ENCODE results near the gene HDGFL2. TPM values are rescaled to one million over a fixed set of nuclear protein-coding genes. Genes with fewer than 3 reads are reported as not detected.

The HDGFL2 gene
- polyA plus RNA-seq, 3 donors from 2014 or later: 7.3 to 32.5 (median 16.1) TPM

DNA sequence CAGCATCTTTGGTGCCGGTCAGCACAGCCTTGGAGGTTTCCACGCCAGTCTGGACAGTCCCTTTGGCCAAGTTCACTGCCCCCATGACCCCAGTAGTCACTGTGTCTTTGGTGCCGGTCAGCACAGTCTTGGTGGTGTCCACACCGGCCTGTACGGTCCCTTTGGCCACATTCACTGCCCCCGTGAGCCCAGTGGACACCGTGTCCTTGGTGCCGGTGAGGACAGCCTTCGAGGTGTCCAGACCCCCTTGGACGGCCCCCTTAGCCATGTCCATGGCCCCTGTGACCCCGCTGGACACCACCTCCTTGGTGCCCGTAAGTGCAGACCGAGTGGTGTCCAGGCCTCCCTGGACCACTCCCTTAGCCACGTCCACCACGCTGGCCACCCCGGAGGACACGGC lies 41.2 kb downstream of the HDGFL2 start:
- no peaks in the 10 kb centered on the region for H3K9me3 Mint-ChIP-seq
- H3K4me3 Mint-ChIP-seq: no peak overlapping the region
- H3K27me3 Mint-ChIP-seq (ENCODE audit: low read depth in 3 of 3): no peaks in the 10 kb centered on the region
- DNase-seq: no peak
- H3K36me3 Mint-ChIP-seq: no peaks in the 10 kb centered on the region
- H3K4me1 Mint-ChIP-seq: no peaks in the 10 kb centered on the region
- H3K27ac Mint-ChIP-seq: no peak overlapping the region

DNA sequence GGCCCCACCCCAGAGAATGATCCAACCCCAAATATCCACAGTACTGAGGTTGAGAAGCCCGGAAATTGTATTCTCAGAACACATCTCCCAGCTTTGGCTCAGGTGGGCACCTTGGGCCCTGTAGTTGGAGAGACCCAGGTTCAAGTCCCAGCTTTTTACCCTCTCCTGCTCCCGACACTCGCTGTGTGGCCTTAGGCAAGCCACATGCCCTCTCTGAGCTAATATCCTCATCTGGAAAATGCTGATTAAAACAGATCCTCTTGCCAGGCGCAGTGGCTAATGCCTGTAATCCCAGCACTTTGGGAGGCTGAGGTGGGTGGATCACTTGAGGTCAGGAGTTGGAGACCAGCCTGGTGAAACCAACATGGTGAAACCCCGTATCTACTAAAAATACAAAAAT lies 43.6 kb downstream of the HDGFL2 start:
- no peaks in the 10 kb centered on the region for H3K4me1 Mint-ChIP-seq
- no peaks in the 10 kb centered on the region for H3K9me3 Mint-ChIP-seq
- no peak for DNase-seq
- no peak overlapping the region for H3K4me3 Mint-ChIP-seq
- H3K27ac Mint-ChIP-seq: no peak overlapping the region
- H3K27me3 Mint-ChIP-seq (ENCODE audit: low read depth in 3 of 3): peaks cover 0 to 4% (median 2%) of the 10 kb centered on the region in 3 donors
- H3K36me3 Mint-ChIP-seq: no peaks in the 10 kb centered on the region

DNA sequence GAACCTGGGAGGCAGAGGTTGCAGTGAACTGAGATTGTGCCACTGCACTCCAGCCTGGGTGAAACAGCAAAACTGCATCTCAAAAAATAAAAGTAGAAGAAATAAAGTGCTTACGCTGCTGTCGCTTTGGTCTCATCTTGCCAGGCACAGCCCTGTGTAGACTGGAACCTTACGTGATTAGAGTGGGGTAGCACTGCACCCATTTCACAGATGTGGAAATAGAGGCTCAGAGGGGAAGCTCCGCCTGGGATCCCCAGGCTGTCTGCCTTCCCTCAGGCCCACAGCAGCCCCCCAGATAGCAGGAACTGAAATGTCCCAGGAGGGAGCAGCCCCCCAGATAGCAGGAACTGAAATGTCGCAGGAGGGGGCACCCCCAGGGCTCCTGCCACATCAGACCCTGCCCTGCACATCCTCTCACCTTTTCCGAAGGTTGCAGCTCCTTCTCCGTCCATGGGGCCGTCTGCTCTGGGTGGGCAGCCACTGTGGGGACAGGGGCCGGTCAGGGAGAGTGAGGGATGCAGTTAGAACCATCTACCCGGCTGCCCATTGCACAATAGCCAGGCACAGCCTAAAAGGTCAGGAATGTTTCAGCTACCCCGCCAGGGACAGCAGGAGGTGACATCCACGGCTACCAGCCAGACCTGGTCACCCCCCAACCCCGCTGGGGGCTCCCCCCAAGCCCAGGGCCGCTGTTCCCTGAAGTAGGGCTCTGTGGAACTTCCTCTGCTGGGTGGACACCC lies 44.3 kb downstream of the HDGFL2 start:
- no peak for DNase-seq
- H3K4me3 Mint-ChIP-seq: no peak overlapping the region

DNA sequence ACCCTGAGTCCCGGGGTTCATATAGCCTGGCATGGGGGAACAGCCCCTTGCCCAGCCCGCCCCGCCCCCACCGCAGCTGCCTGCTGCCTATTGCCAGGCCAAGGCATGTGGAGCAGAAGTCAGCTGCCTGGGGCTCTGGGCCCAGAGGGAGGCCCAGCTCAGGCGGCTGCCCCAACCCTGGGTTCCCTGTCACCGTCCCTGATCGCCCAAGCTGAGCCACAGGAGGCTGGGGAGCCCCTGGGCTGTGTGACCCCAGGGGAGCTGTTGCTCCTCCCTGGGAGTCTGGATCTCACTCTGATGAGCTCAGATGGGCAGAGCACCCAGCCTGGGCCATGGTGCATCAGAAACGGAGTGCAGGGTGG lies 44.8 kb downstream of the HDGFL2 start:
- Mint-ChIP-seq H3K4me3 (no peak overlapping the region), H3K27ac (no peak overlapping the region), H3K27me3 (ENCODE audit: low read depth in 3 of 3) (peaks cover 0 to 4% (median 2%) of the 10 kb centered on the region in 3 donors), H3K36me3 (no peaks in the 10 kb centered on the region), H3K4me1 (no peaks in the 10 kb centered on the region), H3K9me3 (no peaks in the 10 kb centered on the region)
- DNase-seq: no peak

More for the DNA sequence above, 44.3 kb downstream of the HDGFL2 start:
- Mint-ChIP-seq H3K9me3 (no peaks in the 10 kb centered on the region), H3K27me3 (ENCODE audit: low read depth in 3 of 3) (peaks cover 0 to 4% (median 2%) of the 10 kb centered on the region in 3 donors), H3K27ac (no peak overlapping the region), H3K4me1 (no peaks in the 10 kb centered on the region), H3K36me3 (no peaks in the 10 kb centered on the region)

DNA sequence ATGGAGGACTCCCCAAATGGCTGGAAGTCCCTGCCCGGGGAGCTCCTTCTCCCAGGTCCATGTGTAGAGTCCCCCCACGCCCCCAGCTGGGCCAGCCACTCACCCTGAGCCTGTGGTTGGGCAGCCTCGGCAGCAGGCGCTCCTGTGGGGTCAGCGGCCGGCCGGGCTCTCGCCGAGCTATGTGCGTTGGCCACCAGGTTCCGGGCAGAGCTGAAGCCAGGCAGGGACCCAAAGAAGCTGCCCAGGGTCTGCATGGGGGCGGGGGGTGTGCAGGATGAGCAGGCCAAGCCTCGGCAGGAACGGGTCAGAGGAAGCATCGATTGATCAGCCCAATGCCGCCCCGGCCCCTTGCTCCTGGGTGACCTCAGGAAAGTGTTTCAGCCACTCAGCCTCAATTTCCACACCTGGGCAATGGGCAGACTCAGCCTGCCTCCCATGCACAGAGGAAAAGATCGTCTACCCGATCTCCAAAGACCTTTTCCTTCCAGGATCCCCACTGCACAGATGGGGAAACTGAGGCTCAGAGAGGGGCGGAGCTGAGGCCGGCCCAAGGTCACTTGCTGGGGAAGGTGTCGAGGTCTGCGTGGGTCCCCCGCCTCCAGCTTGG lies 45.5 kb downstream of the HDGFL2 start:
- no peak for DNase-seq
- H3K27me3 Mint-ChIP-seq (ENCODE audit: low read depth in 3 of 3): peaks cover 0 to 4% (median 2%) of the 10 kb centered on the region in 3 donors
- H3K27ac Mint-ChIP-seq: no peak overlapping the region
- H3K9me3 Mint-ChIP-seq: no peaks in the 10 kb centered on the region
- no peaks in the 10 kb centered on the region for H3K36me3 Mint-ChIP-seq
- H3K4me3 Mint-ChIP-seq: no peak overlapping the region
- no peaks in the 10 kb centered on the region for H3K4me1 Mint-ChIP-seq

DNA sequence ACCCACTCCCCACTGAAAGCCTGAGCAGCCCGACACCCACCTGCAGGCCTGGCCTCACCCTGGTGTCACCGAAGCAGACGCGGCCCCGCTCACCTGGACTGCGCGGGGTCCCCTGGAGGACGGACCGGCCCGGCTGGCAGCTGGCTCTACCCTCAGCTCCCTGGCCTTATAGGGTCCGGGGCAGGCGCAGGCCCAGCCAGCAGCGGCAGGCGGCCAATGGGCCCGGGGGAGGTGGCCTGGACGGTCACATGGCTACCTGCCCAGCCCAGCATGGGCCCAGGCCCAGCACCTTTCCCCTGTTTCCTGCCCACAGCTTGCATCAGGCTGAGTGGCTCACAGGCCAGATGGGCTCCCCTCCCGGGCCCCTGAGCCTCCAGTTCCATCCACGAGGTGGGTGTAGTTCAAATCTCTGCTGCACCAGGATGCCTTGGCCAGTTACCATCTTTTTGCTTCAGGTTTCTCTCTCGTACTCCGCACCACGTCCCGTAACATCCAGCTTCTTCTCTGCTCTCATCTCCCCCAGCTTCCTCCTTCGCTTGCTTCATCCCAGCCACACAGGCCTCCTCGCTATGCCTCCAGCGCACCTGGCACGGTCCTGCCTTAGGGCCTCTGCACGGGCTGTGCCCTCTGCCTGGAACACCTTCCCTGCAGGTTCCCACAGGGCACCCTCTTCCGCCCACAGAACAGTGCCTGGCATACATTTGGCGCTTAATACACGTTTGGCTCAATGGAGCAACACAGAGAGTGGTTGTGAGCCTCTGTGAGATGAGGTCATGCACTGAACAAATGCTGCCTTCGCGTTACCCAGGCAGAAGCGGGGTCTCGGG lies 46.5 kb downstream of the HDGFL2 start, which contains the start of gene PLIN4:
PLIN4 (minus strand) TSS at position 142 of the 827 bp plus-strand sequence. CDS start 214 bp downstream, outside the sequence.
- Mint-ChIP-seq H3K4me3 (no peak within 1 kb of the TSS), H3K9me3 (no peaks in the 10 kb centered on the region), H3K36me3 (no peaks in the 10 kb centered on the region), H3K27ac (no peak within 1 kb of the TSS), H3K4me1 (no peaks in the 10 kb centered on the region), H3K27me3 (ENCODE audit: low read depth in 3 of 3) (peaks cover 0 to 4% (median 2%) of the 10 kb centered on the region in 3 donors)
- DNase-seq: no peak

DNA sequence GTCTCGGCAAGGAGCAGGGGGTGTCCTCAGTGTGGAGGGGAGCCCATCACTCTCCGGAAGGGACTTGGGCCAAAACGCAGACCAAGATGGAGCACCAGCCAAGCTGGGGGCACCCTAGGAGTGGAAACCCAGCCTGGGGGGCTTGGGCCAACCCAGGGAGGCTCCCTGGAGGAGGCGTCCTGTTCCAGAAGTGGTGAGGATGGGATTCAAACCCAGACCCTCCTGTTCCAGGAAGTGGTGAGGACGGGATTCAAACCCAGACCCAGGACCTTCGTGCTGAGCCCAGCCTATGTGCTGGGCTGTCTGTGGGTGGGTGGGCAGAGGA lies 47.0 kb downstream of the HDGFL2 start:
- Mint-ChIP-seq H3K27me3 (ENCODE audit: low read depth in 3 of 3) (peaks cover 2 to 4% (median 2%) of the 10 kb centered on the region in 3 donors), H3K9me3 (no peaks in the 10 kb centered on the region), H3K4me3 (no peak overlapping the region), H3K36me3 (no peaks in the 10 kb centered on the region), H3K27ac (no peak overlapping the region), H3K4me1 (no peaks in the 10 kb centered on the region)
- DNase-seq: no peak

DNA sequence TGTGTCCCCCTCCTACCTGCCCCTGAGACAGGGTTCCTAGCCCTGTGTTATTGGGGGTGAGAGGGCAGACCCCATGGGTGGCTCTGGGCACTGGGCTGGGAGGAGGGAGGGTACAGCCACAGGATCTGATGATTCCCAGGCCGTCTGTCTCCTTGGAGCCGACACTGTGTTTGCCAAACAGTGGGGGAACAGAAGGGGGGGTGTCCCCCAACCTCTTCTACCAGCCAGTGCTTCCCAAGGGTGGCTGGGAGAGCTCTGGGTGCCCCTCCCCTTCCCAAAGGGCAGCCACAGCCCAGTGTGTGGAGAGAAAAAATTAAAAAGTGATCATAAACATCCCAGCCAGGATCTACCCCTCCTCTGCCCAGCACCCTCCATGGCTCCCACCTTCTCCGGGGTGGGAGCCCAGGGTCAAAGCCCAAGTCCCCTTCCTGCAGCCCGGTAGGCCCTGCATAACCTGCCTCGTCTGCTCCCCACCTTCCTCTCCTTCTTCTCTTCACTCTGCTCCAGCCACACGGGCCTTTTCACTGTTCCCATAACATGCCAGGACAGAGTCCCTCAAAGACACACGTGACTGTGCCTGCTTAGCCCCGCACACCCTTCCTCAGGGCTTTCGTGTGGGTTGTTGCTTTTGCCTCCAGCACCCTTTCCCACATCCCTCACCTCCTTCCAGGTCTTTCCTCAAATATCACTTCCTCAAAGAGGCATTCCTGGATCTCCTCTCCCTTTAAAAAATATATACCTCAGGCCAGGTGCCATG lies 47.6 kb downstream of the HDGFL2 start:
- Mint-ChIP-seq H3K9me3 (no peaks in the 10 kb centered on the region), H3K4me1 (no peaks in the 10 kb centered on the region), H3K36me3 (no peaks in the 10 kb centered on the region), H3K27me3 (ENCODE audit: low read depth in 3 of 3) (peaks cover 2 to 4% (median 2%) of the 10 kb centered on the region in 3 donors), H3K4me3 (no peak overlapping the region), H3K27ac (no peak overlapping the region)
- DNase-seq: no peak

DNA sequence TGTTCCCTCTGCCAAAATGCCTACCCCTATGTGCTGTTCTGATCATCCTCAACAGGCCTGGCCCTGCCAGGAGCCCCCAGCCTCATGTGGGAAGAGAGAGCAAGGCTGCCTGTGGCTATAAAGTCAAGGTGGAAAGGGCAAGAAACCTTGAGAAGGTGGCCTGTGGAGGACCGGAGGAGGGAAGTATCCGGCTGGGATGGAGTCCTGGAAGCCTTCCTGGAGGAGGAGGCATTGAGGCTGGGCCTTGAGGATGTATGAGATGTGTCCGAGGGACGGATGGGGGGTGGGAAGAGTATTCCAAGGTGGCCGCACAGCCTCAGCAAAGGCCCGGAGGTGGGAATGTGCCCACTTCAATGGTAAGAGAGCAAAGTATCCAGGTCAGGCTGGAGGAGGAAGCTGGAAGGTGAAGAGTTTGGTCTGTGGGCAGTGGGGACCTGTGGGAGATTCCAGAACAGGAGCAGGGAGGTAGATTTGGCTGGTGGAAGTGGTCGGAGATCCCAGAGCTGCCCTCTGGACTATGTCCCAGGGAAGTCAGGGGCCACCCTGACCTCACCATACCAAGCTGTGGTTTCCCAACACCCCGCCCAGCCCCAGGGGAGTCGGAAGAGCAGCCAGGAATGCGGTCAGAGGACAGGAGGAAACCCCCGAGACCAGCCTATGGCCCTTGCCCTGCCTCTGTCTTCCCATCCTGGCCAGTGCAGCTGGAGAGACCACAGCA lies 49.2 kb downstream of the HDGFL2 start:
- H3K4me3 Mint-ChIP-seq: no peak overlapping the region
- no peaks in the 10 kb centered on the region for H3K9me3 Mint-ChIP-seq
- no peak for DNase-seq
- no peaks in the 10 kb centered on the region for H3K4me1 Mint-ChIP-seq
- peak overlapping the region in 1 of 6 donors; percentile 71 for H3K27ac Mint-ChIP-seq
- H3K27me3 Mint-ChIP-seq (ENCODE audit: low read depth in 3 of 3): peaks cover 2 to 5% (median 4%) of the 10 kb centered on the region in 3 donors
- no peaks in the 10 kb centered on the region for H3K36me3 Mint-ChIP-seq

DNA sequence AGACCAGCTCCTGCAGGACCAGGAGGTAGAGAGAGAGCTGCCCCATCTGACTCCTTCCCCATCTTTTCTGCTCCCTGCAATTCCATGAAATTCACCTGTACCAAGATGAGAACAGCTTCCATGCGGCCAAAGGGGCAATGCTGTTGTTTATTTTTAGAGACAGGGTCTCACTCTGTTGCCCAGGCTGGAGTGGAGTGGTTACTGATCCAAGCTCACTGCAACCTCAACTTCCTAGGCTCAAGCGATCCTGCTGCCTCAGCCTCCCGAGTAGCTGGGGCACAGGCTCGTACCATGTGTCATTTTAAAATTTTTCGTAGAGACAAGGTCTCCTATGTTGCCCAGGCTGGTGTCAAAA lies 49.8 kb downstream of the HDGFL2 start:
- Mint-ChIP-seq H3K27me3 (ENCODE audit: low read depth in 3 of 3) (peaks cover 2 to 5% (median 4%) of the 10 kb centered on the region in 3 donors), H3K9me3 (no peaks in the 10 kb centered on the region), H3K4me1 (no peaks in the 10 kb centered on the region), H3K4me3 (no peak overlapping the region), H3K27ac (no peak overlapping the region), H3K36me3 (no peaks in the 10 kb centered on the region)
- DNase-seq: no peak

DNA sequence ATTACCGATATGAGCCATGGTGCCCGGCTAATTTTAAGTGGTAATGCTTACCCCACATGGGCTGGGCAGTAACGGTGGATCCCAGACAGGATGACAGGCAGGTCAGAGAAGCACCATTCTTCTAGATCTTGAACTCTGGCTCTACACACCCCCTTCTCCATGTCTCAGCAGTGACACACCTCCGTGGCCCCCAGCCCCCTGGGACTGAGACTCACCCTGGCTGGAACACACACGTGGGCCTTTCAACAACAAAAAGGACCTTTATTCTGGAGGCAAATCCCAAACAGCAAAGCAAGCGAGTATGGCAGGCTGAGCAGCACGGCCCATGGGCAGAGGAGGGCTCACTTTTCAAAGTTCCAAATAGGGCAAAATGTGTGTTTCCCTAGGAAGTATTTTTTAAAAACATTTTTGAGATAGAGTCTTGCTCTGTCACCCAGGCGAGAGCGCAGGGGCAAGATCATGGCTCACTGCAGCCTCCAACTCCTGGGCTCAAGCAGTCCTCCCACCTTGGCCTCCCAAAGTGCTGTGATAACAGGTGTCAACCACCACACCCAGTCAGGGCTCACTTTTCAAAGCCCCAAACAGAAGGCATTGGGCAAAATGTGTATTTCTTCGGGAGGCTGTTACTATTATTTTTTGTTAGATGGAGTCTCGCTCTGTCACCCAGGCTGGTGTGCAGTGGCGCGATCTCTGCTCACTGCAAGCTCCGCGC lies 50.4 kb downstream of the HDGFL2 start:
- DNase-seq: no peak
- H3K36me3 Mint-ChIP-seq: no peaks in the 10 kb centered on the region
- no peak overlapping the region for H3K4me3 Mint-ChIP-seq
- H3K27me3 Mint-ChIP-seq (ENCODE audit: low read depth in 3 of 3): peaks cover 2 to 5% (median 4%) of the 10 kb centered on the region in 3 donors
- H3K9me3 Mint-ChIP-seq: no peaks in the 10 kb centered on the region
- H3K4me1 Mint-ChIP-seq: no peaks in the 10 kb centered on the region
- H3K27ac Mint-ChIP-seq: no peak overlapping the region

DNA sequence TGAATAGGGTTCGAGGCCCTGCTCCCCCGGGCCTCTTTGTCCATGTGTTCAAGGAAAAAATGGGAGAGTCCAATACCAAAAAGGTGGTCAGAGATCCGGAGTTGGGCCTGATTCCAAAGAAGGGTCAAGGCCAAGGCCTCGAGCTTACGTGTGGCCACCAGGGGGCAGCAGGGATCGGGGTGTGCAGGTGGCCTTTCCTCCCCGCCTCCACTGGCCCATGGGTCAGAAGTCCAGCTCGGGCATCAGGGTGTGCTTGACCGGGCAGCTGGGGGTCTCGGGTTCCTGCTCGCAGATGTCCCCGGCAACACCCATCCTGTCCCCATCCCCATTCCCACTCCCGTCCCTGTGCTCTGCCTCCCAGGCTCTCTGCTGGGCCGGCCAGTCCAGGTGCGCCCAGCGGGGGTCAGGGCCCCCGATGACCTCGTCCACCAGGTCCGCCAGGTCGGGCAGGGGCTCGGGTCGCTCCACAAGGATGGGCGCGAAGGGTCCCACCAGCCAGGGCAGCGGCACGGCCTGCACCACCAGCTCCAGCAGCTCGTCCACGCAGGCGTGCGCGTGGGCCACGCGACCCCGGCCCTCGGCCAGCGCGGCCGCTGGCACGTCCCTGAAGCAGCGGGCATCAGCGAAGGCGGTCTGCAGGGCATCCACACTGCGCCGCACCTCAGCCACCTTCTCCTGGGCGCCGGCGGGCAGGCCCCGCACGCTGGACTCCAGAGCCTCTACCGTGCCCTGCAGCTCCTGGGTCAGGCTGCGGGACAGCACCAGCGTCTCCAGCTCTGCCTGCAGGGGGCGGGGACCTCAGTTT lies 51.4 kb downstream of the HDGFL2 start:
- no peak overlapping the region for H3K27ac Mint-ChIP-seq
- no peak overlapping the region for H3K4me3 Mint-ChIP-seq

More for the DNA sequence above, 51.4 kb downstream of the HDGFL2 start:
- peak in 2 of 3 donors; percentile 9 to 14 for DNase-seq
- H3K9me3 Mint-ChIP-seq: no peaks in the 10 kb centered on the region
- peaks cover 2 to 5% (median 4%) of the 10 kb centered on the region in 3 donors for H3K27me3 Mint-ChIP-seq (ENCODE audit: low read depth in 3 of 3)
- H3K36me3 Mint-ChIP-seq: no peaks in the 10 kb centered on the region
- no peaks in the 10 kb centered on the region for H3K4me1 Mint-ChIP-seq
